Endothelial cell of umbilical vein (primary cell): ENCODE results near the gene LAMA4. TPM values are rescaled to one million over a fixed set of nuclear protein-coding genes. Genes with fewer than 3 reads are reported as not detected.

Experiments used
- BruUV-seq: library from RNA; stranded (reverse); fragments of 400-500 nt; replicated peaks from 2 replicates; lab custom pipeline; 2021; lab: Mats Ljungman, UMichigan
- CTCF ChIA-PET: fragments of 300-600, 350-600 bp; sonication (Branson Sonifier 250); formaldehyde crosslinking; loops from one replicate; lab custom pipeline; 2021; ENCODE audit warnings: antibody characterized with exemption, inconsistent platforms; lab: Charles Lee
- POLR2A ChIA-PET: fragments of 300-600, 350-600 bp; sonication (Branson Sonifier 250); formaldehyde crosslinking; loops from one replicate; lab custom pipeline; 2021; ENCODE audit warnings: antibody characterized with exemption, inconsistent platforms; lab: Charles Lee
- DNase-seq: peaks from one replicate; pipeline ENCODE4 v3.0.0-alpha.2; 2011; ENCODE audit warnings: low read depth, low spot score
- FAIRE-seq: peaks from 2 replicates; lab custom pipeline; 2011; peaks lifted over from hg19 to GRCh38; lab: Jason Lieb, UNC
- H2AFZ ChIP-seq: 2 replicates; pipeline ENCODE4 v1.6.0; 2012; ENCODE audit warnings: low read depth, low read length, control low read depth, inconsistent platforms
- H3K27ac ChIP-seq: 2 replicates; pipeline ENCODE4 v1.5.1; 2011; ENCODE audit warnings: low read depth, mild to moderate bottlenecking, control low read depth, low read length, moderate library complexity; ENCODE audit not compliant: insufficient read depth
- H3K27me3 ChIP-seq, 2 experiments: 2 replicates each; pipeline versions ENCODE4 v1.6.0 to v1.6.1; 2011; ENCODE audit warnings: low read length in 2 of 2, mixed read lengths in 1 of 2; ENCODE audit not compliant: control insufficient read depth in 2 of 2, insufficient read depth in 2 of 2
- H3K36me3 ChIP-seq, 2 experiments: 2 replicates in 1 of 2; 3 replicates in 1 of 2; pipeline ENCODE4 v1.5.1; 2011; ENCODE audit warnings: low read length in 2 of 2, mild to moderate bottlenecking in 1 of 2, moderate library complexity in 1 of 2; ENCODE audit not compliant: control insufficient read depth in 2 of 2, insufficient read depth in 2 of 2; ENCODE audit errors: extremely low read depth in 1 of 2
- H3K4me1 ChIP-seq: 3 replicates; pipeline ENCODE4 v1.5.1; 2011; ENCODE audit warnings: mild to moderate bottlenecking, low read length; ENCODE audit not compliant: control insufficient read depth, insufficient read depth; ENCODE audit errors: extremely low read depth
- H3K4me2 ChIP-seq: 2 replicates; pipeline ENCODE4 v1.6.1; 2011; ENCODE audit warnings: low read length, control low read depth, mixed read lengths; ENCODE audit not compliant: insufficient read depth
- H3K4me3 ChIP-seq, 3 experiments: fragments of 200-600 bp in 1 of 3; sonication (generic), shearing (Covaris generic) in 1 of 3; replicated peaks in 1 of 3; 2 replicates each; pipeline ENCODE4 v1.5.1; 2011 to 2016; ENCODE audit warnings: control low read depth in 3 of 3, low read length in 3 of 3, mild to moderate bottlenecking in 2 of 3, inconsistent platforms in 1 of 3, low read depth in 1 of 3, moderate library complexity in 1 of 3; ENCODE audit not compliant: insufficient read depth in 1 of 3
- H3K79me2 ChIP-seq: 2 replicates; pipeline ENCODE4 v1.6.0; 2012; ENCODE audit warnings: low read length, inconsistent platforms; ENCODE audit not compliant: control insufficient read depth, insufficient read depth
- H3K9ac ChIP-seq: replicated peaks from 2 replicates; pipeline ENCODE3; 2011; ENCODE audit warnings: low read length, control low read depth; ENCODE audit not compliant: insufficient read depth; ENCODE audit errors: extremely low read depth
- H3K9me1 ChIP-seq: replicated peaks from 3 replicates; pipeline ENCODE4 v1.6.0; 2011; ENCODE audit warnings: mild to moderate bottlenecking, low read length; ENCODE audit not compliant: control insufficient read depth, insufficient read depth; ENCODE audit errors: extremely low read depth
- H3K9me3 ChIP-seq: replicated peaks from 2 replicates; pipeline ENCODE4 v1.5.1; 2012; ENCODE audit warnings: low read length, inconsistent platforms; ENCODE audit not compliant: control insufficient read depth, insufficient read depth
- H4K20me1 ChIP-seq: replicated peaks from 2 replicates; pipeline ENCODE3; 2011; ENCODE audit warnings: mild to moderate bottlenecking, low read length; ENCODE audit not compliant: control insufficient read depth, insufficient read depth; ENCODE audit errors: extremely low read depth
- EZH2 ChIP-seq: IDR thresholded peaks from 2 replicates; pipeline ENCODE4 v1.6.1; 2012; ENCODE audit warnings: borderline replicate concordance, low read depth, mild to moderate bottlenecking, moderate library complexity, low read length, inconsistent platforms; ENCODE audit not compliant: severe bottlenecking
- FOS ChIP-seq: IDR thresholded peaks from 2 replicates; pipeline ENCODE4 v1.6.1; 2011; ENCODE audit warnings: mild to moderate bottlenecking, low read length, moderate library complexity, borderline replicate concordance; ENCODE audit not compliant: insufficient read depth
- GATA2 ChIP-seq: IDR thresholded peaks from 2 replicates; pipeline ENCODE4 v1.7.0; 2011; ENCODE audit warnings: low read depth, mild to moderate bottlenecking, moderate library complexity, mixed read lengths, low read length; ENCODE audit not compliant: insufficient read length, insufficient read depth
- JUN ChIP-seq: IDR thresholded peaks from 2 replicates; pipeline ENCODE4 v1.6.1; 2011; ENCODE audit warnings: borderline replicate concordance, low read depth; ENCODE audit not compliant: insufficient read length, insufficient read depth
- MAX ChIP-seq: IDR thresholded peaks from 2 replicates; pipeline ENCODE4 v1.6.1; 2011; ENCODE audit not compliant: insufficient read depth, insufficient read length
- MYC ChIP-seq: IDR thresholded peaks from one replicate; pipeline ENCODE4 v1.6.1; 2011; ENCODE audit warnings: mild to moderate bottlenecking, low read depth, low read length
- POLR2A ChIP-seq: IDR thresholded peaks from 2 replicates; pipeline ENCODE4 v1.6.1; 2012; ENCODE audit warnings: low read depth, mild to moderate bottlenecking, control low read depth, low read length
- POLR2AphosphoS5 ChIP-seq: IDR thresholded peaks from 2 replicates; pipeline ENCODE4 v1.6.1; 2012; ENCODE audit warnings: low read depth, mild to moderate bottlenecking, control low read depth, low read length, moderate library complexity; ENCODE audit not compliant: insufficient read depth
- dilution Hi-C: fragments of 300-500 bp; cut with MboI; formaldehyde crosslinking; loops from one replicate; pipeline ENCODE4 v1.15.0; 2019; ENCODE audit warnings: low sequenced_read_pairs; ENCODE audit not compliant: extremely low pct_ligation_motif_present
- intact Hi-C: fragments of 100-400 bp; cut with micrococcal nuclease; formaldehyde crosslinking; loops from one replicate; pipeline ENCODE4 v1.10.0; 2022
- polyA plus RNA-seq, 4 experiments: library from polyadenylated mRNA; depleted of rRNA in 3 of 4; stranded (reverse) in 3 of 4; unstranded in 1 of 4; fragments of >200 nt; gene quantifications; 2 replicates each; pipeline versions ENCODE4 v1.2.1 to v1.2.3, GENCODE V29; 2011 to 2012; ENCODE audit warnings: missing spikeins in 1 of 4
- total RNA-seq: library from RNA; stranded (reverse); gene quantifications from 2 replicates; pipeline ENCODE4 v1.2.3, GENCODE V29; 2021
- TF ChIP-seq, protein P1 (sequence below), 2 donors: IDR thresholded peaks; 1 replicate in 1 of 2; 2 replicates in 1 of 2; pipeline ENCODE4 v1.5.1; 2011; ENCODE audit warnings: low read length in 2 of 2, mild to moderate bottlenecking in 2 of 2, moderate library complexity in 2 of 2, control low read depth in 1 of 2, inconsistent platforms in 1 of 2, low read depth in 1 of 2; ENCODE audit not compliant: insufficient read depth in 1 of 2; ENCODE audit errors: extremely low read depth in 1 of 2

LAMA4 gene
- total and polyA plus RNA-seq, 2 donors (not counting 3 experiments of a cell fraction or from before 2014, with no cell fraction given) = 384 to 629 TPM

DNA sequence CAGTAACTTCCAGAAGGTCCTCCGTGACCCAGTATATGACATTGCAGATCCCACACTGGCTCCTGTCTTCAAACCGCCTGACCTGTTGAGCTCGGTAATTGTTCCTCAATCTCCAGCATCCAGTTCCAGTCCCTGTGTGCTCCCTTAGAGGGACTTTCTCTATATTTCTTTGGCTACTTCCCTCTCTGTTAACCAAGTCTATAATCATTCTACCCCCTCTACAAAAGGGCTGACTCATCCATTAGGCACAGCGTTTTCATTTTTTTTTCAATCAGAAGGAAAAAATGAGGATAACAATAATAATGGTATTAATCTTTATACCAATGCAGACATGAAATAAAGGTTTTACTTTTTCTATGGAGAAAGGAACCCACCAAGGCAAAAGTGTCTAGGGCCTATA lies 97.7 kb downstream of the LAMA4 start:
- DNase-seq = peak; percentile 45
- no peaks in the 10 kb centered on the region for H4K20me1 ChIP-seq
- BruUV-seq = no TSS peak

More for the DNA sequence above, 97.7 kb downstream of the LAMA4 start:
- Histone ChIP-seq H3K9ac (peak overlapping the region; percentile 26), H3K27ac (peak overlapping the region; percentile 72), H3K79me2 (no peaks in the 10 kb centered on the region), H2AFZ (no peak overlapping the region), H3K36me3 (peaks cover 22 to 68% of the 10 kb centered on the region in 2 experiments), H3K4me1 (peaks cover 44% of the 10 kb centered on the region), H3K4me3 (no peak overlapping the region), H3K9me3 (no peaks in the 10 kb centered on the region), H3K27me3 (no peaks in the 10 kb centered on the region), H3K4me2 (peak overlapping the region; percentile 35), H3K9me1 (no peaks in the 10 kb centered on the region)
- POLR2A ChIA-PET = no interaction called here
- no peak for FAIRE-seq
- intact Hi-C loops = no loop called here
- dilution Hi-C loops = no loop called here
- TF ChIP-seq POLR2AphosphoS5 (no peak), MYC (no peak), GATA2 (no peak), JUN (peak; percentile 10), POLR2A (no peak), MAX (no peak), FOS (peak; percentile 49), EZH2 (no peak)
- TF ChIP-seq, protein P1, sequence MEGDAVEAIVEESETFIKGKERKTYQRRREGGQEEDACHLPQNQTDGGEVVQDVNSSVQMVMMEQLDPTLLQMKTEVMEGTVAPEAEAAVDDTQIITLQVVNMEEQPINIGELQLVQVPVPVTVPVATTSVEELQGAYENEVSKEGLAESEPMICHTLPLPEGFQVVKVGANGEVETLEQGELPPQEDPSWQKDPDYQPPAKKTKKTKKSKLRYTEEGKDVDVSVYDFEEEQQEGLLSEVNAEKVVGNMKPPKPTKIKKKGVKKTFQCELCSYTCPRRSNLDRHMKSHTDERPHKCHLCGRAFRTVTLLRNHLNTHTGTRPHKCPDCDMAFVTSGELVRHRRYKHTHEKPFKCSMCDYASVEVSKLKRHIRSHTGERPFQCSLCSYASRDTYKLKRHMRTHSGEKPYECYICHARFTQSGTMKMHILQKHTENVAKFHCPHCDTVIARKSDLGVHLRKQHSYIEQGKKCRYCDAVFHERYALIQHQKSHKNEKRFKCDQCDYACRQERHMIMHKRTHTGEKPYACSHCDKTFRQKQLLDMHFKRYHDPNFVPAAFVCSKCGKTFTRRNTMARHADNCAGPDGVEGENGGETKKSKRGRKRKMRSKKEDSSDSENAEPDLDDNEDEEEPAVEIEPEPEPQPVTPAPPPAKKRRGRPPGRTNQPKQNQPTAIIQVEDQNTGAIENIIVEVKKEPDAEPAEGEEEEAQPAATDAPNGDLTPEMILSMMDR (IDR thresholded peaks at IDR 0.05; ENCODE audit: extremely low read depth in 1 of 2, insufficient read depth in 1 of 2, low read depth in 1 of 2, low read length in 2 of 2) = no peak
- CTCF ChIA-PET = interaction anchor here (1.4 kb wide), 1 partner anchor 24 kb away, joined by 3 read pairs; no protein-coding TSS in a partner anchor
